ENCODE results near the gene TKT. TPM values are rescaled to one million over a fixed set of nuclear protein-coding genes. Genes with fewer than 3 reads are reported as not detected.
"Not testable (repeated sequence)": the region's sequence is repeated elsewhere in the genome, so short reads cannot be mapped to it uniquely, and the experiment has no call there.

Gene TKT
- total and polyA plus RNA-seq, 9 donors: 62.6 to 279 (median 208) TPM

DNA sequence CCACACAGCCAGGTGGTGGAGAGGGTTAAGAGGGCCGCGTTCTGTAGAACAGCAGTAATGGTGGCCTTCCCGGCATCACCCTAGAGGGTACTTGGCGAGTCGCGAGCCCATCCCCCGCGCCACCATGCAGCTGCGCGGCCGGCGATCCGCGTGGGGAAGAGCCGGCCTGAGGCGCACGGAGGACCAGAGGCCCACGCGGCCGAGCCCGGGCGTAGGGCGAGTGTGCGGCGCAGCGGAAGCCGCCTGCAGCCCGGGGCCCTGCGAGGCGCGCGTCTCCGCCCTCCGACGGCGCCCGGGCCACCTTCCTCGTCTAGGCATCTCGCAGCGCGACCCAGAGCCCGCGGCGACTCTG is 423 bp downstream of the TKT start:
- Histone ChIP-seq H3K4me1 (ENCODE audit: insufficient read depth) (peaks cover 10% of the 10 kb centered on the region), H3K36me3 (no peaks in the 10 kb centered on the region), H3K9me3 (no peaks in the 10 kb centered on the region), H3K4me3 (peak overlapping the region; percentile 69), H3K27me3 (no peaks in the 10 kb centered on the region), H3K27ac (peak overlapping the region; percentile 68 to 82)
- DNase-seq: peak in 4 of 5 donors; percentile 23 to 59 (median 50)
- no peak for TF ChIP-seq POLR2A (IDR thresholded peaks at IDR 0.05)
- TF ChIP-seq, protein P1, sequence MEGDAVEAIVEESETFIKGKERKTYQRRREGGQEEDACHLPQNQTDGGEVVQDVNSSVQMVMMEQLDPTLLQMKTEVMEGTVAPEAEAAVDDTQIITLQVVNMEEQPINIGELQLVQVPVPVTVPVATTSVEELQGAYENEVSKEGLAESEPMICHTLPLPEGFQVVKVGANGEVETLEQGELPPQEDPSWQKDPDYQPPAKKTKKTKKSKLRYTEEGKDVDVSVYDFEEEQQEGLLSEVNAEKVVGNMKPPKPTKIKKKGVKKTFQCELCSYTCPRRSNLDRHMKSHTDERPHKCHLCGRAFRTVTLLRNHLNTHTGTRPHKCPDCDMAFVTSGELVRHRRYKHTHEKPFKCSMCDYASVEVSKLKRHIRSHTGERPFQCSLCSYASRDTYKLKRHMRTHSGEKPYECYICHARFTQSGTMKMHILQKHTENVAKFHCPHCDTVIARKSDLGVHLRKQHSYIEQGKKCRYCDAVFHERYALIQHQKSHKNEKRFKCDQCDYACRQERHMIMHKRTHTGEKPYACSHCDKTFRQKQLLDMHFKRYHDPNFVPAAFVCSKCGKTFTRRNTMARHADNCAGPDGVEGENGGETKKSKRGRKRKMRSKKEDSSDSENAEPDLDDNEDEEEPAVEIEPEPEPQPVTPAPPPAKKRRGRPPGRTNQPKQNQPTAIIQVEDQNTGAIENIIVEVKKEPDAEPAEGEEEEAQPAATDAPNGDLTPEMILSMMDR (IDR thresholded peaks at IDR 0.05): no peak
- TF ChIP-seq EP300 (IDR thresholded peaks at IDR 0.05): no peak
- intact Hi-C loops (cut with DNase I): no loop called here
- WGBS, 3 donors: 0 to 1% (median 1%) methylated on average over 22 to 44 of the region's 44 CpGs

DNA sequence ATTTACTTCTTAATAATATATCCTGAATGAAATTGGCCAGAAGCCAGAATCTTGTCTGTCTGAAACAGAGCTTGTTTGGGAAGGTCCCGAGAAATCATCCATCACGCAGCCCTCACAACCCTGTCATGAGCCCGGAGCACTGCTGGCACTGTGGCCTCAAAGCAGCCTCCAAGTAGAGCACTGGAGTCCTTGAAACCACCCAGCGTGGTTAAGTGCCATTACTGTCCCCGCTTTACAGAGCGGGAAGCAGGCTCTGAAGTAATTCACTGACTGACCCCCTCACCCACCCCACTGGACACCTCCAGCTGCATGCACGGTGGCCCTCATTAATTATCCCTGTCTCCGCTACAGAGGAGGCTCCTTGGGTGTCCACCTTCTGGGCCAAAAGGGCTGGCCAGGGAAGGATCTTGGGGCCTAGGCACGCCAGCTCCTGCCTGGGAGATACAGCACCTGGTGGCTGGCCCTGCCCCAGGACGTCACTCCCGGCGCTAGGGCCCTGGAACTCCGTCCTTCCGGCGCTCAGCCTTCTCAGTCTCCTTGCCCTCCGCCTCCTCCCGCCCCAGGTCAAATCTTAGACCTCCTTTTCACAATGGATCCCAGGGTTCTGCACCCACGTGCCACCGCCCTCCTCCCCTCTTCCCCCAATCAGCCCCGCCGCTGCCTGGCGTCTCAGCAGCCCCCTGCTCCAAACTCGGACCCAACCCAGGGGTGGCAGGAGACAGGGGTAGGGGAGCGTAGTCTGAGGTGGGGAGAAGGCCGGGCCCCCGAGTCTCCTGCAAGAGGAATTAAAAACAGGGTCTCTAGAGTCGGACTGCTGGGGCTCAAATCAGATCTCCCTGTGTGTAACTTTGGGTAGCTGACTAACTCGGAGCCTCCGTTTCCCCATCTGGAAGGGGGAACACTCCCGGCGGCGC is 1.1 kb downstream of the TKT start:
- WGBS, 3 donors: 1 to 3% (median 2%) methylated on average over 32 of the region's 32 CpGs
- Histone ChIP-seq H3K27ac (peak overlapping the region; percentile 68 to 82), H3K9me3 (no peaks in the 10 kb centered on the region), H3K4me3 (peak overlapping the region; percentile 69), H3K27me3 (no peaks in the 10 kb centered on the region), H3K36me3 (no peaks in the 10 kb centered on the region), H3K4me1 (ENCODE audit: insufficient read depth) (peaks cover 10% of the 10 kb centered on the region)
- intact Hi-C loops (cut with DNase I): loop anchor here in 1 of 4 donors (5.0 kb wide), 1 partner anchor 87 kb away; no protein-coding TSS in a partner anchor
- DNase-seq: peak; percentile 65 to 79 (median 70)
- TF ChIP-seq, protein P1 (IDR thresholded peaks at IDR 0.05): no peak

DNA sequence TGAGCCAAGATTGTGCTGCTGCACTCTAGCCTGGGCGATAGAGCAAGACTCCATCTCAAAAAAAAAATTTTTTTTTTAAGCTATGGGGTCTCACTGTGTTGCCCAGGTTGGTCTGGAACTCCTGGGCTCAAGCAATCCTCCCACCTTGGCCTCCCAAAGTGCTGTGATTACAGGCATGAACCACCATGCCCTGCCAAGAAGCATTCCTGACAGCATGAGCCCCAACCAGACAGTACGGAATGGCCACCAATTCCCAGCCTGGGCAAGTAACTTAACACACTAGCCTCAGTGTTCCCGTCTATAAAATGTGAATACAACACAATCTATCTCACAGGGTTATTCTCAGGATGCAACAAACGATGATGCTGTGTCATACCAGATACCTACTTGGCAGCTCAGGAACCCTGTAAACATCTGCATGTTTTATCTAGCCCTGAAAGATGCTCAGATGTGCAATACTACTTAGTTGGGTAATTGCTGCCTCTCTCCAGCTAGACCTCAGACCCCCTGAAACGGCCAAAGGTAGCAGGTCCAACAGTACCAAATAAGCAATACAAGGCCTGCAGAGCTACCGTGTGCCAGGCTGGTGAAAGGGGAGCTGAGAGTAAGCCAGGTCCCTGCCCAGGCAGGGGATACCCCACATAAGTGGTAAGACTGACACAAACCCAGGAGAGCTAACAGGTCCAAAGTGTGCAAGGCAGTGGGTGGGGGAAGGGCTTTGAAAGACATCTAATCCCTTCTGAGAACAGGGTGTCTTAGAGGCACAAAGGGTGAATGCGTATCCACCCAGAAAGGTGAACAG is 1.9 kb downstream of the TKT start:
- Histone ChIP-seq H3K27ac (peak overlapping the region in 1 of 2 donors; percentile 82), H3K9me3 (no peaks in the 10 kb centered on the region), H3K4me3 (peak overlapping the region; percentile 69), H3K4me1 (ENCODE audit: insufficient read depth) (peaks cover 10% of the 10 kb centered on the region), H3K36me3 (no peaks in the 10 kb centered on the region), H3K27me3 (no peaks in the 10 kb centered on the region)
- DNase-seq: no peak
- intact Hi-C loops (cut with DNase I): loop anchor here in 1 of 4 donors (5.0 kb wide), 1 partner anchor 87 kb away; no protein-coding TSS in a partner anchor
- WGBS, 3 donors: 62 to 70% (median 67%) methylated on average over 7 of the region's 7 CpGs
- TF ChIP-seq POLR2A (IDR thresholded peaks at IDR 0.05): no peak
- TF ChIP-seq, protein P1 (IDR thresholded peaks at IDR 0.05): no peak
- no peak for TF ChIP-seq EP300 (IDR thresholded peaks at IDR 0.05)

DNA sequence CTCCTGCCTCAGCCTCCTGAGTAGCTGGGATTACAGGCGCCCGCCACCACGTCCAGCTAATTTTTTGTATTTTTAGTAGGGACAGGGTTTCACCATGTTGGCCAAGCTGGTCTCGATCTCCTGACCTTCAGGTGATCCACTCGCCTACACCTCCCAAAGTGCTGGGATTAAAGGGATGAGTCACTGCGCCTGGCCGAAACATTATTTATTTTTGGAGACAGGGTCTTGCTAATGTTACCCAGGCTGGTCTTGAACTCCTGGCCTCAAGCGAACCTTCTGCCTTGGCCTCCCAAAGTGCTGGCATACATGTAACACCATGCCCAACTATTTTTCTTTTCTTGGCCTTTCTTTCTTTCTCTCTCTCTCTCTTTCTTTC is 2.9 kb downstream of the TKT start:
- peaks cover 10% of the 10 kb centered on the region for H3K4me1 ChIP-seq (ENCODE audit: insufficient read depth)
- not testable (repeated sequence) for H3K9me3 ChIP-seq, H3K27me3 ChIP-seq, H3K36me3 ChIP-seq, H3K27ac ChIP-seq, DNase-seq, H3K4me3 ChIP-seq
- intact Hi-C loops (cut with DNase I): loop anchor here in 1 of 4 donors (5.0 kb wide), 1 partner anchor 86 kb away; no protein-coding TSS in a partner anchor
- 91 to 94% (median 93%) methylated on average over 8 of the region's 8 CpGs for WGBS, 3 donors

Data from ovary (tissue), 9 donors.